ENCODE results near the gene ST6GALNAC6. TPM values are rescaled to one million over a fixed set of nuclear protein-coding genes. Genes with fewer than 3 reads are reported as not detected.

Gene ST6GALNAC6
- total RNA-seq, 1 experiment from 2014 or later: 24.5 TPM

- RAD21 ChIA-PET (ENCODE audit: low non-redundant PET in 1 of 2, low total read pairs in 2 of 2, uncharacterized antibody in 2 of 2, unreplicated experiment in 2 of 2): no interaction called here
- no peaks in the 10 kb centered on the region; a peak in 2 of 4 replicates for H3K36me3 ChIP-seq (ENCODE audit: control insufficient read depth in 1 of 2, insufficient read depth in 2 of 2, low read length in 2 of 2)
- no peaks in the 10 kb centered on the region for H3K9me3 ChIP-seq (ENCODE audit: control insufficient read depth in 1 of 2, insufficient read depth in 1 of 2, low read depth in 1 of 2, low read length in 2 of 2)
- ATAC-seq (no peak), DNase-seq (ENCODE audit: low read depth, low spot score) (no peak)
- H3K27ac ChIP-seq (ENCODE audit: low read depth, low read length): peak overlapping the region; percentile 44
- peak overlapping the region; percentile 91 for H3K4me2 ChIP-seq (ENCODE audit: low read length)
- H3K79me2 ChIP-seq (ENCODE audit: insufficient read depth, low read length): peaks cover 37% of the 10 kb centered on the region
- CTCF ChIA-PET: interaction anchor here (1.3 kb wide), 1 partner anchor 182 kb away, joined by 4 read pairs; no protein-coding TSS in a partner anchor
- POLR2A ChIA-PET: interaction anchor here (0.6 kb wide), 1 partner anchor 41 kb away, joined by 3 read pairs; no protein-coding TSS in a partner anchor
- TF ChIP-seq EZH2phosphoT487 (IDR thresholded peaks at IDR 0.05; ENCODE audit: borderline replicate concordance): no peak
- no peak for TF ChIP-seq MAX (IDR thresholded peaks at IDR 0.05)
- TF ChIP-seq ZNF274 (IDR thresholded peaks at IDR 0.05; ENCODE audit: low read depth, low read length): no peak
- no peaks in the 10 kb centered on the region for H3K9me2 ChIP-seq (ENCODE audit: insufficient read depth)
- peak overlapping the region; percentile 93 for H3K9ac ChIP-seq (ENCODE audit: low read length)
- peak overlapping the region; percentile 70 to 88 for H3K4me3 ChIP-seq (replicated peaks in 1 of 2; ENCODE audit: low read depth in 1 of 2, low read length in 2 of 2)
- no TSS peak for BruUV-seq (replicated peaks)
- intact Hi-C loops (cut with micrococcal nuclease): no loop called here
- H4K20me1 ChIP-seq (ENCODE audit: insufficient read depth): no peaks in the 10 kb centered on the region
- no peaks in the 10 kb centered on the region for H3K27me3 ChIP-seq (ENCODE audit: insufficient read depth, low read length)
- peaks cover 35 to 59% of the 10 kb centered on the region in 2 experiments for H3K4me1 ChIP-seq (ENCODE audit: control insufficient read depth in 1 of 2, insufficient read depth in 2 of 2, low read length in 2 of 2)
- no peak overlapping the region for H2AFZ ChIP-seq (ENCODE audit: low read depth, low read length, poor library complexity, severe bottlenecking)
Measured at GRCh38 chr9:127935765-127936221, 36.4 kb upstream of the ST6GALNAC6 start.

GRCh38 chr9:127934986-127935385 is 35.6 kb upstream of the ST6GALNAC6 start:
- TF ChIP-seq EGR1 (IDR thresholded peaks at IDR 0.05; ENCODE audit: low read depth): no peak
- no peak for TF ChIP-seq SP1 (IDR thresholded peaks at IDR 0.05; ENCODE audit: low read depth)
- TF ChIP-seq ZNF274 (IDR thresholded peaks at IDR 0.05; ENCODE audit: low read depth, low read length): no peak
- no peak for TF ChIP-seq EZH2phosphoT487 (IDR thresholded peaks at IDR 0.05; ENCODE audit: borderline replicate concordance)
- TF ChIP-seq CBX3 (IDR thresholded peaks at IDR 0.05; ENCODE audit: low read depth): no peak
- no peak for TF ChIP-seq ZFX (IDR thresholded peaks at IDR 0.05)
- H3K27ac ChIP-seq (ENCODE audit: low read depth, low read length): peak overlapping the region; percentile 44; the same call in 1 of the 2 replicates
- peaks cover 37% of the 10 kb centered on the region for H3K79me2 ChIP-seq (ENCODE audit: insufficient read depth, low read length)
- H3K36me3 ChIP-seq (ENCODE audit: control insufficient read depth in 1 of 2, insufficient read depth in 2 of 2, low read length in 2 of 2): no peaks in the 10 kb centered on the region; a peak in 2 of 4 replicates
- no peak overlapping the region for H2AFZ ChIP-seq (ENCODE audit: low read depth, low read length, poor library complexity, severe bottlenecking)
- POLR2A ChIA-PET: interaction anchor here (0.6 kb wide), 1 partner anchor 42 kb away, joined by 3 read pairs; no protein-coding TSS in a partner anchor
- DNase-seq (ENCODE audit: low read depth, low spot score) (no peak), ATAC-seq (no peak)
- no peaks in the 10 kb centered on the region for H4K20me1 ChIP-seq (ENCODE audit: insufficient read depth)
- no peak overlapping the region for H3K4me3 ChIP-seq (replicated peaks in 1 of 2; ENCODE audit: low read depth in 1 of 2, low read length in 2 of 2)
- H3K9ac ChIP-seq (ENCODE audit: low read length): no peak overlapping the region
- no peaks in the 10 kb centered on the region for H3K9me2 ChIP-seq (ENCODE audit: insufficient read depth)
- BruUV-seq (replicated peaks): no TSS peak
- intact Hi-C loops (cut with micrococcal nuclease): no loop called here
- RAD21 ChIA-PET (ENCODE audit: low non-redundant PET in 1 of 2, low total read pairs in 2 of 2, uncharacterized antibody in 2 of 2, unreplicated experiment in 2 of 2): no interaction called here
- no peaks in the 10 kb centered on the region for H3K27me3 ChIP-seq (ENCODE audit: insufficient read depth, low read length)
- CTCF ChIA-PET: interaction anchor here (1.3 to 2.4 kb wide), 2 partner anchors 9 to 183 kb away, joined by 4 to 7 read pairs; no protein-coding TSS in a partner anchor
- H3K4me2 ChIP-seq (ENCODE audit: low read length): peak overlapping the region; percentile 91; the same call in 1 of the 2 replicates
- H3K4me1 ChIP-seq (ENCODE audit: control insufficient read depth in 1 of 2, insufficient read depth in 2 of 2, low read length in 2 of 2): peaks cover 39 to 67% of the 10 kb centered on the region in 2 experiments
- H3K9me3 ChIP-seq (ENCODE audit: control insufficient read depth in 1 of 2, insufficient read depth in 1 of 2, low read depth in 1 of 2, low read length in 2 of 2): no peaks in the 10 kb centered on the region
